GM23248 (cell line): ENCODE data around the gene CST9.

Experiments used
- EZH2 ChIP-seq: fragments of 200-600 bp; sonication (generic); IDR thresholded peaks from 2 replicates; pipeline ENCODE4 v1.6.1; 2018; ENCODE audit warnings: antibody characterized with exemption, mild to moderate bottlenecking; ENCODE audit not compliant: insufficient read depth, poor library complexity, severe bottlenecking
- EZH2phosphoT487 ChIP-seq: fragments of 200-600 bp; sonication (generic); IDR thresholded peaks from 2 replicates; pipeline ENCODE4 v1.6.1; 2018; ENCODE audit warnings: antibody characterized with exemption, moderate library complexity, mild to moderate bottlenecking, low read depth; ENCODE audit not compliant: insufficient read depth

DNA sequence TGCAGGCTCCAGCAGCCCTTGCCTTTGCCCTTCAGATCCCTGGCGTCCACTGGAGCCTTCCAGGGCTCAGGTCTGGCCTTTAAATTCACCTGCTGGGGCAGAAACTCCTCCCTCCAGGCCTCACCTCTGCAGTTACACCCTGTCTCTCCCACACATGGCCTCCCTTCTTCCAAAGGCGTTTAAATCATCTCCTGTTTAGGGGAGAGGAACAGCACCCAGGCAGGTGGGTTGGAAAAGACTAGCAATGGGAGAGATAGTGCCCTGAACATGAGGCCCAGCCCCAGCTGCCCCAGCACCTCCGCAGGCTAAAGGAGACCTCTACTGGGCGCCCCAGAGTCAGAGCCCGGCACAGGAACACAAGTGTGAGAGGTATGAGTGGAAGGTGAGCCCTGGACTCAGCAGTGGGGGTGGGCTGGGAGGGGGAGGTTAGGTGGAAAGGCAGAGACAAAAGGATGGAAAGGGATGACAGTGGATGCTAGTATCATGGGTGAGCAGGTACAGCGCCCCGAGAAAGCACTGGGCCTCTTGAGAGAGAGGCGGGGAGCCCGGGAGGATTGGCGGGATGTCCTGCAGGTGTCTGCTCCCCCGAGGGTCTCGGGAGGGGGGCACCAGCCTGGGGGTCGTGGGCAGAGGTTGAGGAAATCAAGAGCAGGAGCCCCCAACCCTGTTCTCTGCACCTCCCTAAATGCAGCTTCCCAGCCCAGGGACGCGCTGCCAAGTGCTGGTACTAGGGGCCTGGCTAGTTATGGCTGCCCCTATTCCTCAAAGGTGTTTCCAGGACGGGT, at the start of gene CST9:
- TF ChIP-seq EZH2 (no peak), EZH2phosphoT487 (no peak)
